Measurements from ENCODE around the gene NPHP1. TPM values are rescaled to one million over a fixed set of nuclear protein-coding genes. Genes with fewer than 3 reads are reported as not detected.
"Not testable (repeated sequence)": the region's sequence is repeated elsewhere in the genome, so short reads cannot be mapped to it uniquely, and the experiment has no call there.

NPHP1 gene
- total and polyA plus RNA-seq, 4 donors: 0.33 to 0.88 (median 0.35) TPM

GRCh38 chr2:110114831-110115255, 90.0 kb downstream of the NPHP1 start:
- H3K4me1 ChIP-seq (ENCODE audit: control insufficient read depth in 4 of 4, insufficient read depth in 4 of 4, low read length in 3 of 4): peaks cover 0 to 5% (median 4%) of the 10 kb centered on the region in 4 donors

GRCh38 chr2:110113961-110114591, 90.7 kb downstream of the NPHP1 start:
- DNase-seq (ENCODE audit: low spot score): no peak
- no peak for TF ChIP-seq HNF4A (conservative IDR thresholded peaks at IDR 0.05)
- TF ChIP-seq JUND (IDR thresholded peaks at IDR 0.05): no peak
- TF ChIP-seq FOXA1 (IDR thresholded peaks at IDR 0.05): no peak
- no peaks in the 10 kb centered on the region for H3K36me3 ChIP-seq (ENCODE audit: control insufficient read depth in 4 of 4, insufficient read depth in 3 of 4, low read depth in 1 of 4, low read length in 3 of 4)
- no peaks in the 10 kb centered on the region for H3K9me3 ChIP-seq (ENCODE audit: control insufficient read depth in 4 of 4, low read length in 3 of 4)
- 63% methylated on average over 8 of the region's 8 CpGs for WGBS
- H3K4me3 ChIP-seq (ENCODE audit: low read depth in 1 of 3, low read length in 3 of 3): no peak overlapping the region
- peaks cover 0 to 5% (median 4%) of the 10 kb centered on the region in 4 donors for H3K4me1 ChIP-seq (ENCODE audit: control insufficient read depth in 4 of 4, insufficient read depth in 4 of 4, low read length in 3 of 4)
- peaks cover 0 to 4% (median 0%) of the 10 kb centered on the region in 4 donors for H3K27me3 ChIP-seq (ENCODE audit: control insufficient read depth in 4 of 4, insufficient read depth in 4 of 4, low read length in 3 of 4)
- H3K27ac ChIP-seq (ENCODE audit: low read depth in 1 of 2, low read length in 2 of 2): no peak overlapping the region
- no peak overlapping the region for H3K9ac ChIP-seq (ENCODE audit: low read depth in 1 of 2, low read length in 2 of 2)

More at GRCh38 chr2:110114831-110115255, 90.0 kb downstream of the NPHP1 start:
- H3K36me3 ChIP-seq (ENCODE audit: control insufficient read depth in 4 of 4, insufficient read depth in 3 of 4, low read depth in 1 of 4, low read length in 3 of 4): no peaks in the 10 kb centered on the region
- 66% methylated on average over 14 of the region's 14 CpGs for WGBS
- no peak overlapping the region for H3K27ac ChIP-seq (ENCODE audit: low read depth in 1 of 2, low read length in 2 of 2)
- TF ChIP-seq HNF4A (conservative IDR thresholded peaks at IDR 0.05) (no peak), REST (IDR thresholded peaks at IDR 0.05) (no peak), JUND (IDR thresholded peaks at IDR 0.05) (no peak), ATF3 (IDR thresholded peaks at IDR 0.05) (no peak), RXRA (IDR thresholded peaks at IDR 0.05) (no peak), SP1 (IDR thresholded peaks at IDR 0.05) (no peak), GABPA (IDR thresholded peaks at IDR 0.05 in 1 of 2, conservative IDR thresholded peaks at IDR 0.05 in 1 of 2) (no peak), CTCF (IDR thresholded peaks at IDR 0.05; ENCODE audit: low read depth, low read length, missing input control) (no peak), RAD21 (IDR thresholded peaks at IDR 0.05) (no peak), FOXA1 (IDR thresholded peaks at IDR 0.05) (no peak), FOXA2 (IDR thresholded peaks at IDR 0.05) (no peak), EGR1 (IDR thresholded peaks at IDR 0.05; ENCODE audit: low read depth in 2 of 2) (no peak), TAF1 (conservative IDR thresholded peaks at IDR 0.05) (no peak)
- peaks cover 0 to 4% (median 0%) of the 10 kb centered on the region in 4 donors for H3K27me3 ChIP-seq (ENCODE audit: control insufficient read depth in 4 of 4, insufficient read depth in 4 of 4, low read length in 3 of 4)
- no peak for DNase-seq (ENCODE audit: low spot score)
- no peaks in the 10 kb centered on the region for H3K9me3 ChIP-seq (ENCODE audit: control insufficient read depth in 4 of 4, low read length in 3 of 4)
- no peak overlapping the region for H3K9ac ChIP-seq (ENCODE audit: low read depth in 1 of 2, low read length in 2 of 2)
- no peak overlapping the region for H3K4me3 ChIP-seq (ENCODE audit: low read depth in 1 of 3, low read length in 3 of 3)

GRCh38 chr2:110108291-110108690, 96.5 kb downstream of the NPHP1 start:
- not testable (repeated sequence) for H3K4me1 ChIP-seq (ENCODE audit: control insufficient read depth in 4 of 4, insufficient read depth in 4 of 4, low read length in 3 of 4)

More at GRCh38 chr2:110108291-110108690, 96.5 kb downstream of the NPHP1 start:
- H3K36me3 ChIP-seq (ENCODE audit: control insufficient read depth in 4 of 4, insufficient read depth in 3 of 4, low read depth in 1 of 4, low read length in 3 of 4); H3K27ac ChIP-seq (ENCODE audit: low read depth in 1 of 2, low read length in 2 of 2); H3K27me3 ChIP-seq (ENCODE audit: control insufficient read depth in 4 of 4, insufficient read depth in 4 of 4, low read length in 3 of 4); H3K9ac ChIP-seq (ENCODE audit: low read depth in 1 of 2, low read length in 2 of 2); H3K9me3 ChIP-seq (ENCODE audit: control insufficient read depth in 4 of 4, low read length in 3 of 4); H3K4me3 ChIP-seq (ENCODE audit: low read depth in 1 of 3, low read length in 3 of 3); DNase-seq (ENCODE audit: low spot score): not testable (repeated sequence)
- 88% methylated on average over 2 of the region's 2 CpGs for WGBS
